Loucy (cell line): Measurements from ENCODE around the gene ANGPT4.

Experiments
- H2AFZ ChIP-seq: fragments of 200-600 bp; sonication (generic); 2 replicates; pipeline ENCODE4 v1.6.0; 2016; ENCODE audit warnings: antibody characterized with exemption, mild to moderate bottlenecking, low read length, moderate library complexity
- H3F3A ChIP-seq: fragments of 200-600 bp; 2 replicates; pipeline ENCODE4 v1.6.0; 2016; ENCODE audit warnings: antibody characterized with exemption, low read depth, mild to moderate bottlenecking
- H3K27me3 ChIP-seq: fragments of 200-600 bp; sonication (generic); 2 replicates; pipeline ENCODE4 v1.6.1; 2014; ENCODE audit warnings: low read length, mild to moderate bottlenecking; ENCODE audit not compliant: insufficient read depth, poor library complexity, severe bottlenecking
- H3K36me3 ChIP-seq: fragments of 200-600 bp; sonication (generic); 2 replicates; pipeline ENCODE4 v1.6.1; 2016; ENCODE audit warnings: low read length; ENCODE audit not compliant: insufficient read depth
- H3K4me1 ChIP-seq: fragments of 200-600 bp; sonication (generic); 2 replicates; pipeline ENCODE4 v1.5.1; 2014; ENCODE audit warnings: low read length, mild to moderate bottlenecking; ENCODE audit not compliant: insufficient read depth, poor library complexity, severe bottlenecking
- H3K4me2 ChIP-seq: fragments of 200-600 bp; sonication (generic); 2 replicates; pipeline ENCODE4 v1.6.0; 2014; ENCODE audit warnings: antibody characterized with exemption, low read length, low read depth, mild to moderate bottlenecking; ENCODE audit not compliant: poor library complexity, severe bottlenecking
- H3K4me3 ChIP-seq: fragments of 200-600 bp; sonication (generic); 2 replicates; pipeline ENCODE4 v1.5.1; 2014; ENCODE audit warnings: low read length, mild to moderate bottlenecking, mixed read lengths; ENCODE audit not compliant: poor library complexity, severe bottlenecking
- H3K79me2 ChIP-seq: fragments of 200-600 bp; sonication (generic); 2 replicates; pipeline ENCODE4 v1.6.1; 2014; ENCODE audit warnings: low read length; ENCODE audit not compliant: insufficient read depth
- H3K9ac ChIP-seq: fragments of 200-600 bp; sonication (generic); 2 replicates; pipeline ENCODE4 v1.6.0; 2014; ENCODE audit warnings: mild to moderate bottlenecking, low read depth, low read length, moderate library complexity; ENCODE audit not compliant: poor library complexity, severe bottlenecking
- H3K9me2 ChIP-seq: fragments of 200-600 bp; sonication (generic); replicated peaks from 2 replicates; pipeline ENCODE4 v1.6.1; 2016; ENCODE audit warnings: low read depth, low read length, mixed read lengths
- H3K9me3 ChIP-seq: fragments of 200-600 bp; sonication (generic); 2 replicates; pipeline ENCODE4 v1.6.1; 2014; ENCODE audit warnings: mild to moderate bottlenecking, antibody characterized with exemption, low read length, low read depth; ENCODE audit not compliant: insufficient read depth
- H4K20me1 ChIP-seq: fragments of 200-600 bp; sonication (generic); 2 replicates; pipeline ENCODE4 v1.6.0; 2014; ENCODE audit warnings: antibody characterized with exemption, low read length, mild to moderate bottlenecking; ENCODE audit not compliant: insufficient read depth, poor library complexity, severe bottlenecking
- EZH2phosphoT487 ChIP-seq: fragments of 200-600 bp; IDR thresholded peaks from 2 replicates; pipeline ENCODE4 v1.6.1; 2018; ENCODE audit warnings: antibody characterized with exemption, mild to moderate bottlenecking, moderate library complexity, borderline replicate concordance
- TF ChIP-seq, protein P1 (sequence below): fragments of 200-600 bp; sonication (generic); conservative IDR thresholded peaks from 2 replicates; pipeline ENCODE4 v1.5.1; 2014; ENCODE audit warnings: mild to moderate bottlenecking, antibody characterized with exemption, low read length

The ANGPT4 gene

DNA sequence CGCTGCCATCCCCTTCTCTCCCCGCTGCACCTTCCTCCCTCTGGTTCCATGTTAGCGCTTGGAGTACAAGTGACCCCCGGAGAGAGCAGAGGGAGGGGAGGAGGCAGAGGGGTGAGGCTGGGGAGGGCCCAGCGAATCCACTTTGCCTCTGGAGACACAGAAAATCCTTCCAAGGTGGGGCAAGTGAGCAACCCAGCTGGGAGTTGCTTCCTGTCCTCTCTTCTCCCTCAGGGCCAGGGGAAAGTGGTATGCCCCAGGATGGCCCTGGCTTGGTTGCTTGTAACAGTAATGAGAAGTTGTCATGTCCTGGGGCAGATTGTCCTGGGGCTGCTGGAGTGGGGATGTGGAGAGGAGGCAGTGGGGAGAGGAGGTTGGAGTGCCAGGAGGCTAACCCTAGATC lies 691 bp upstream of the ANGPT4 start:
- Histone ChIP-seq H3K9me3 (no peaks in the 10 kb centered on the region), H3K79me2 (no peaks in the 10 kb centered on the region), H3K4me2 (no peak overlapping the region), H2AFZ (no peak overlapping the region), H4K20me1 (no peaks in the 10 kb centered on the region), H3F3A (no peaks in the 10 kb centered on the region), H3K27me3 (no peaks in the 10 kb centered on the region), H3K4me3 (no peak overlapping the region), H3K9ac (no peak overlapping the region), H3K36me3 (no peaks in the 10 kb centered on the region), H3K4me1 (no peaks in the 10 kb centered on the region), H3K9me2 (no peaks in the 10 kb centered on the region)
- TF ChIP-seq EZH2phosphoT487 = no peak
- TF ChIP-seq, protein P1, sequence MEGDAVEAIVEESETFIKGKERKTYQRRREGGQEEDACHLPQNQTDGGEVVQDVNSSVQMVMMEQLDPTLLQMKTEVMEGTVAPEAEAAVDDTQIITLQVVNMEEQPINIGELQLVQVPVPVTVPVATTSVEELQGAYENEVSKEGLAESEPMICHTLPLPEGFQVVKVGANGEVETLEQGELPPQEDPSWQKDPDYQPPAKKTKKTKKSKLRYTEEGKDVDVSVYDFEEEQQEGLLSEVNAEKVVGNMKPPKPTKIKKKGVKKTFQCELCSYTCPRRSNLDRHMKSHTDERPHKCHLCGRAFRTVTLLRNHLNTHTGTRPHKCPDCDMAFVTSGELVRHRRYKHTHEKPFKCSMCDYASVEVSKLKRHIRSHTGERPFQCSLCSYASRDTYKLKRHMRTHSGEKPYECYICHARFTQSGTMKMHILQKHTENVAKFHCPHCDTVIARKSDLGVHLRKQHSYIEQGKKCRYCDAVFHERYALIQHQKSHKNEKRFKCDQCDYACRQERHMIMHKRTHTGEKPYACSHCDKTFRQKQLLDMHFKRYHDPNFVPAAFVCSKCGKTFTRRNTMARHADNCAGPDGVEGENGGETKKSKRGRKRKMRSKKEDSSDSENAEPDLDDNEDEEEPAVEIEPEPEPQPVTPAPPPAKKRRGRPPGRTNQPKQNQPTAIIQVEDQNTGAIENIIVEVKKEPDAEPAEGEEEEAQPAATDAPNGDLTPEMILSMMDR = no peak

DNA sequence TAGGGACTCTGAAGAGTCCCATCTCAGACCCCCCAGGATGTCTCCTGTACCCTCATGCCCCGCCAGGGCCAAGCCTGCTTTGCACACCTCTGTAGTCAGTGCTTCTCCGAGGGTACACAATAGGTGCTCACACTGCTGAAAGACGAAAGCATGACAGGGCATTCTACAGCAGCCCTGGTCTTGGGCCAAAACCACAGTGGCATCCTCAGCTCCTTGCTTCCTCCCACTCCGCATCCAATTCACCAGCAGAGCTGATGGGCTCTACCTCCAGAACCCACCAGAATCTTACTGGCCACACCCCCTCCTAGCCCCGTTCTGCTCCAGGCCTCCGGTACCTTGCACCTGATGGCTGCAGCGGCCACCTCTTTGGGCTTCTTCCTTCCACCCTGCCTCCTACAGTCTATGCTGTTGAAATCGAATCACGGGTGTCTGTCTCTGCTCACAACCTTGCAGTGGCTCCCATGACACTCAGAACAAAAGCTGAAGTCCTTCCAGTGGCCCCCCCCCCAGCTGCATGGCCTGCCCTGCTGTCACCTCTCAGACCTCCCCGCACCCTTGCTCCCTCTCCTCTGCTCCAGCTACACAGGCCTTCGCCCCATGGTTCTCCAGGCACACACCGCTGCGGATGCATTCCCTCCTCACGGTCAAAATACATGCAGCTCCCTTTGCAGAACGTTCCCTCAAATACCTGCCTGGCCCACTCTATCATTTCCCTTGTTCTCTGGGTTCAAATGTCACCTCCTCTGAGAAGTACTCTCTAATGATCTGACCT lies 1.2 kb downstream of the ANGPT4 start:
- Histone ChIP-seq H3K4me3 (no peak overlapping the region), H3K9me3 (no peaks in the 10 kb centered on the region), H3K4me2 (no peak overlapping the region), H2AFZ (no peak overlapping the region), H3K79me2 (no peaks in the 10 kb centered on the region), H3K27me3 (no peaks in the 10 kb centered on the region), H3F3A (no peaks in the 10 kb centered on the region), H4K20me1 (no peaks in the 10 kb centered on the region), H3K9ac (no peak overlapping the region), H3K9me2 (no peaks in the 10 kb centered on the region), H3K4me1 (no peaks in the 10 kb centered on the region), H3K36me3 (no peaks in the 10 kb centered on the region)
- TF ChIP-seq, protein P1 = no peak
- TF ChIP-seq EZH2phosphoT487 = no peak

DNA sequence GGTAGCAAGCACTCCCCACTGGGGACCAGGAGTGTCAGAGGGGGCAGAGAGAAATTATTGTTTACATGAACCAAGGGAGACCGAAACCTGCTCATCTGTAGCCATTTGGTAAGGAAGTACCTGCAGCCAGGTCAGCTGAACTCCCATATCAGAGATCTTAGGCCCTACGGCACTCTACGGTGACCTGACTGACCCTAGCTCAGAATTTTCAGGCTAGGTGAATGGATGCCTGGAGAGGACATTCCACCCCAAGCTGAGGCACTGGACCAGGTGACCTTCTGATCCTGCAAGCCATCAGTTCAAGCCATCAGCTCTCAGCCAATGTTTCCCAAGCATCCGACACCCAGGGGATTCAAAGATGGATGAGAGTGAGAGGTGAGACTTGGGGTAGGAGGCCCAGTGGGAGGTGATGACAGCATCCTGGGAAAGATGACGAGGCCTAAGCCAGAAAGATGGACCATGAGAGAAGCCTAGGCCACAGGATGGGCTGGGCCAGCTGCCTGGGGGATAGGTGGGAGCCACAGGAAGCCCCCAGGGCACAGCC lies 2.8 kb downstream of the ANGPT4 start:
- Histone ChIP-seq H3K9me3 (no peaks in the 10 kb centered on the region), H2AFZ (no peak overlapping the region), H3K27me3 (no peaks in the 10 kb centered on the region), H3K4me2 (no peak overlapping the region), H4K20me1 (no peaks in the 10 kb centered on the region), H3K9ac (no peak overlapping the region), H3K4me3 (no peak overlapping the region), H3F3A (no peaks in the 10 kb centered on the region), H3K79me2 (no peaks in the 10 kb centered on the region), H3K9me2 (no peaks in the 10 kb centered on the region), H3K4me1 (no peaks in the 10 kb centered on the region), H3K36me3 (no peaks in the 10 kb centered on the region)
- TF ChIP-seq, protein P1 = no peak
- no peak for TF ChIP-seq EZH2phosphoT487
